NCI-H526 (cell line): ENCODE data around the gene CDH2.

Experiments
- DNase-seq, 2 experiments: peaks; one replicate each; lab custom pipeline; 2025; lab: John Stamatoyannopoulos, UW

CDH2 gene

DNA sequence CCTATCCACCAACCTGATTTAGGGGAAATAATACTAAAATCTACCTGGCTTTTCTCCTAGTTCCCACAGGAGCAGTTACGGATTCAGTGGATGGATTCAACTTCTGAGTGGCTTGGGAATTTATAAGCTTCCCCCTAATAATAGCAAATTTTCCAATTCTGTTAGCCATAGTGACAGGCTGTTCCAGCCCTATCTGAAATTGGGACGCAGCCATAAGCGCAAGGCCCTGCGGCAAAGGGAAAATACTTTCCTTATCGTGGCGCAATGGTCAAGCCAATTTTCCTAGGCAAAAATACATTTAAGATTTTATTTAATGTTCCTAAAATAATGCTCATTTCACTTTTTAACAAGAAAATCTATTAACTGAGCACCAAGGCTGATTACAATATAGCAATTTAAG, 49.7 kb downstream of the CDH2 start:
- DNase-seq: no peak

DNA sequence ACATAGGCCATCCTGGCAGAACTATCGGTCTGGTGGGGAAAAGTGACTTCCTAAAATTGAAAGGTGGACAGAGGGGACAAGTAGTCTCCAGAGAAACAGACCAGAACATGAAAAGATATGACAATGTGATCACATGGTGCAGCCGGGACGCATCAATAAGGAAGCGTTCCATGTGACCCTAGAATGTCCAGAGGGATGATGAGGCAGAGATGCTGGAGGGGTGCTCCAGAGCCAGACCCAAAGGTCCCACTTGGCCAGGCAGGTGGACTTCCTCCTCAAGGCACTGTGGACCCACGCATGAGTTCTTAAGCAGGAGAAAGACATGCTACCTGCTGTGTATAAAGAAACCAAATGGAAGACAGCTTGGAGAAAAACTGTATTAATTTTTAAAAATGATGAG, 50.2 kb downstream of the CDH2 start:
- DNase-seq: no peak

DNA sequence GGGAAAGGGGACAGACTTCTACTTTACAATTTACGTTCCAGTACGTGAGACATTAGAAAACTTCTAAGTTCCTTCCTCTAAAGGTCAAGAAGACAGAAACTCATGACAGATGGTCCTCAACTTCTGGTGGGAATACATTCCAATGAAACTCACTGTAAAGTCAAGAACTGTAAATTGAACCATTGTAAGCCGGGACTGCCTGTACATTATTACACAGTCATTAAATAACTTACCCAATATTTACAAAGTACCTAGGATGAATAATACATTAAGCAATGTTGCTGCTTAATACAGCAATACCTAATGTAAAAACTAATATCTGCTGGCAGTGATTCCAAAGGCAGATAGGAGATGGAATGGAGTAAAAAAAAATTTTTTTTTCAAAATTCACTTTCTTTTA, 51.9 kb downstream of the CDH2 start:
- DNase-seq: no peak

DNA sequence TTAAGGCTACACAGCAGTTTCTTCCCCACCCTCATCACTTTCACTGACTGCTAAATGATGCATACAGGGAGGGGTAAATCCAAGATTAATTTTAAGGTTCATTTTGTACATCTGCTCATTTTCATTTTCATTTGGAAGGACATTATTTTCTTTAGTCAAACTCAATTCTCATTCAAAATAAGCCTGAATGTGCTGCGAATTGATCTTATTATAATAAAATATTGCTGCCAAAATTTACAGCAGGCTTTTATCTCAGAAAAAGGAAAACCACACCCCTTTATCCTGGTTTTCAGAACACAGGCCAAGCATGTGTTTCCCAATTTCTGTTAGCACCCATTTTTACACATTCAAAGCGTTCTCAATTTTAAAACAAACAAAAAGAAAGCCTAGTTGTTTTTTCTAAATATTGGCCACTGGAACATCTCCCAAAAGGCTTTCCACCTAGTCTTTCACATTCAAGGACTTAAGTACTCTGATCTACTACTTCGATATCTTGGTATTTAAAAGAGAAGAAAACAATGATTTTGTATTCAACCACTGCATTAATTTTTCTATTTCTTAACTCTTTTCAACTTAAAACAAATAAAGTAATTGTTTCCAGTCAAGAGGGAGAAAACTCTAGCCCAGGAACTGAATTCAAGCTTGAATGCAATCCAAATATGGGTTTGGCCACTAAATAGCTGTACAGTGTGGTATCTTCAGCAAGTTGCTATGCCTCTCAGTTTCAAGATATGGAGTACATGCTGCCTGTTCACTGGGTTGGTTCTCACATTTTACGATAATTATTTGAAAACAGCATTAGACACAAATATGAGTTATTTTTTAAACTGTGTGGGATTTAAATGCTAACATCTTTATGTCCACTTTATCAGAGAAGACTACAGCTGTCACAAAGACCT, 52.5 kb downstream of the CDH2 start:
- no peak for DNase-seq

- no peak for DNase-seq
Measured at GRCh38 chr18:28123401-28124030, 53.4 kb downstream of the CDH2 start.

DNA sequence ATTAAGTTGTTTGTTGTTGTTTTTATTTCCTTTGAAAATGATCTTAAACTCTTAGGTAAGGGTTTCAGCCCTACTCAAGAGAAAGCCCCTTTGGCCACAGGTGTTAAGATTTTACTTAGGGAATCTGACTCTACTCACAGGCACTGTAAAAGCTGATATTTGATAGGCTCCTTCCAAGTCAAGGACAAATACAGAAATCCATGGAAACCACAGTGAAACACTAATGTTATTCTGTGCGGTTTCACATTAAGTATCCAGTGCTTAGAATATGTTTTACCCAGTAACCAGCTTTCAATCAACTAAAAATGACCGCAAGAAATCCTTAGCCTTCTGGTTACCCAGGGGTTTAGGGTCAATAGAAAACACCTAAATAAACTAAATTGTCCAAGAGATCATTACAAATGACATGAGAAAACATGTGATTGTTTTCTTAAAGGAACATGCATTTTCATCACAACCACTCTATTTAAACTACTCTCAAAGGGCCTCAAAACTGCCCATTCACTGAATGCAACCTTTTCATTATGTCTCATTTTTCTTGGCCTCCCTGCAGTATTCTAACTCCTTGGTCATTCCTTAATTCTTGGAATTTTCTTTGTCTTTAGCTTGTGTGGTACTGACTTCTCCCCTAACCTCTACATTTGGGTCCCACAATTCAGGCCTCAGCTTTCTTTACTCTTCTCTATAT, 56.0 kb downstream of the CDH2 start:
- DNase-seq: no peak

DNA sequence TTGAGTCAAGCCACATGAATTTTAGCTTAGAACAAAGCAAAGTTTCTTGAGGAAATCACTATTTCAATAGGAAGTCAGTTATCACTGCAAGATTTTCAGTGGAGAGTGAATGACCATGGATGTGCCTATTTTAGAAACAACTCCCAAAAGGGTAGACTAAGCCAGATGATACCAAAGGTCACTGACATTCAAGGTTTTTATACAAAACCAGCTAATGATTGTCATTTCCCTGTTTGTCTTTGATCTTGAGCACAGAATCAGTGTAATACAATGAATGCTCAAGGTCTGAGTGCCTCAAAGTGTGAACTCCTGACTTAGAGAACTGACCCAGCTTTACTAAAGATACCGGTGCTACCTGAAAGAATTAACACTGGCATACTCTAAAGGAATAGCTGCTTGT, 60.5 kb downstream of the CDH2 start:
- DNase-seq: no peak

GRCh38 chr18:28115149-28115550, 61.8 kb downstream of the CDH2 start:
- DNase-seq: no peak

DNA sequence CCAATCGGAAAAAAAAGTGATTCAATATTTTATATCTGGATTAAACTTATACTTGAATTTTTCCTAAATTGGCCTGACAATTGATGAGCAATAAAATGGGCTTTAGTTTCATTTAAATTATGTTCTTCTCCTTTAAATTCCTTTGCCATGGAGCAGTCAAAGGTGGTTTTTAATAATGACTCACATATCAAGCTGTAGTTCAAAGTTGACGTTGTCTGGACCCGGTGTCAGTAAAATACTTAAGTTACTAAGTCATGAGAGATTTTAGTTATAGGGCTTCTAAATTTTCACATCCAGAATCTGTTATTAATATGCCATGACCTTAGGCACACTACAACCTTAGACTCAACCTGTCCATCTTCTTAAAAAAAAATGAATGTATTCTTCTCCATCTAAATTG, 62.5 kb downstream of the CDH2 start:
- DNase-seq: no peak

GRCh38 chr18:28113271-28114029, 63.5 kb downstream of the CDH2 start:
- DNase-seq: no peak

- no peak for DNase-seq
Measured at GRCh38 chr18:28112056-28112470, 64.9 kb downstream of the CDH2 start.

GRCh38 chr18:28110924-28111323, 66.0 kb downstream of the CDH2 start:
- DNase-seq: no peak

- no peak for DNase-seq
Measured at GRCh38 chr18:28109781-28110560, 67.0 kb downstream of the CDH2 start.

DNA sequence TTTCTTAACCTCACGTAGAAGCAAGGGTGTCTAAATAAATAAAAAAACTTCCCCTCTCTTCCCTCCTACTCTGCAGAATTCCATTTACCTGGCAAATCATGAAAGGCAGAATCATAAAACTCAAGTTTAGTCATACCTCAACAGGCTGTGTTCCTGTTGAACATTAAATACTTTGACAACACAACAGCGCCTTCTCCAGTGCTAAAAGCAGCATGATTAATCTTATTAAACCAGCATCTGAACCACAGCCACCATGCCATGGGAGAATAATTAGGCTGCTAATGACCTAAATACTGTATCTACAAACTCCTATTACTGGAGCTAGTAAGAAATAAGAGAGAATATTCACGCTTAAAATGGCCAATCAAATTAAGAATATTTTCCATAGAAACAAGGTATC, 68.1 kb downstream of the CDH2 start:
- DNase-seq: no peak

DNA sequence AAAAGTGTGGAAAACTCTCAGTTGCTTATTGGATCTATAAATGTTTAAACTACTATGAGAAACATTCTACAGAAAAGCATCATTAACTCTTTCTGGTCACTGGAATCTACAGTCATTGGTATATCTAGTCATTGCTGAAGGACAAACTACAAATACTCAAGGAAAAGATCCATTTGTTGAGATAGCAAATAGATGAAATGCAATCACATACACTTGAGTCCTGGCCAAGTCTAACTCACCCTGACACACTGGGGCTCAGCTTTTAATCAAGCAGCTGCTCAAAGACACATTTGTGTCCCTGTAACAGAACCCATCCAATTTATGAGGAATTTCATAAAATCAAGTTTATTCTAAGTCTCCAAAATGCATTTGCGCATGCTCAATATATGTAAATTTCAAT, 68.7 kb downstream of the CDH2 start:
- no peak for DNase-seq

- DNase-seq: no peak
Measured at GRCh38 chr18:28099237-28099636, 77.7 kb downstream of the CDH2 start.

DNA sequence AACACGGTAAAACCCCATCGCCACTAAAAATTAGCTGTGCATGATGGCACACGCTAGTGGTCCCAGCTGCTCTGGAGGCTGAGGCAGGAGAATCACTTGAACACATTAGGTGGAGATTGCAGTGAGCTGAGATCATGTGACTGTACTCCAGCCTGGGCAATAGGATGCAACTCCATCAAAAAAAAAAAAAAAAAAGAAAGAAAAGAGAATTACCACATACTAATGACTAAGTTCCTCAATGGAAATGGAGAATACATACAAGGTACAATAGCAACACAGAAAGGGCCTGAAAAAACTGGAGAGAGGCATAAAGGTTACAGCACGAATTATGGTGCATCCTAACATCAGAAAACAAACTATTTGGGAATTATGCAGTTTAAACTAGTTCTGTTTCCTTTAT, 81.3 kb downstream of the CDH2 start:
- no peak for DNase-seq

DNA sequence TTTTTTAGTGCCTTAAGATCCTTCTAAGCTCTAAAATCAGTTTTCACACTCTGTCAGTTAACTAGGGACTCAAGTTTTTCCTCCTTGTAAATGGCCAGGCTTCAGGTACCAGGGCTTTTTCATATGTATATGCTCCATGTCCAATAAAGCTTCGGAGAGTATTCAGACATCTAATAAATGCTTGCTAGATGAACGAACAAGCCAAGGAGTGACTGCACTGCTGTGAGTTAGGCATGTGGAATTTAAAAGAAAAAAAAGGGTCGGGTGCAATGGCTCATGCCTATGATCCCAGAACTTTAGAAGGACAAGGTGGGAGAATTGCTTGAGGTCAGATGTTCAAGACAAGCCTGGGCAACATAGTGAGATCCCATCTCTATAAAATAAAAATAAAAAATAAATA, 81.9 kb downstream of the CDH2 start:
- no peak for DNase-seq

DNA sequence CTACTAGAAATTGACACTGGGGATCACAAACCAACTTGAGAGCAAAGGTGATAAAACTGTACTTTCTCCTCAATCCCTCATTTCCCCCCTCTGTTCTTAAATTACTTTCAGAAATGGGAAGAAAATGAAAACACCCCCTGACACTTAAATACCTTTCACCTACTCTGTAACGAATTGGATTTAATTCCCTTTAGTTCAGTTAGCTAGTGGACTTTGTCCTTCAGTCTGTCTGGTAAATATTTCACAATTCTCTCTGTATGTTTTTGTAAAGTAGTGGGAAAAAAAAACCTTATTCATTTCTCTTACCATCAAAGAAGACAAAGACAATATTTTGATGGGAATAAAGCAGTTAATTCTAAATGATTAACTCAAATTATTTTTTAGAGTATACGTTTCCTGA, 85.7 kb downstream of the CDH2 start:
- no peak for DNase-seq

GRCh38 chr18:28088477-28088876, 88.5 kb downstream of the CDH2 start:
- no peak for DNase-seq
